HG02759 (cell line): ENCODE measurements around the gene ZNF423.

ENCODE experiments used
- ATAC-seq: cut with Tn5 transposase; IDR thresholded peaks from one replicate; pipeline ENCODE4 v1.9.1; 2021; ENCODE audit warnings: mild to moderate bottlenecking, moderate library complexity; ENCODE audit not compliant: unreplicated experiment

ZNF423 gene

DNA sequence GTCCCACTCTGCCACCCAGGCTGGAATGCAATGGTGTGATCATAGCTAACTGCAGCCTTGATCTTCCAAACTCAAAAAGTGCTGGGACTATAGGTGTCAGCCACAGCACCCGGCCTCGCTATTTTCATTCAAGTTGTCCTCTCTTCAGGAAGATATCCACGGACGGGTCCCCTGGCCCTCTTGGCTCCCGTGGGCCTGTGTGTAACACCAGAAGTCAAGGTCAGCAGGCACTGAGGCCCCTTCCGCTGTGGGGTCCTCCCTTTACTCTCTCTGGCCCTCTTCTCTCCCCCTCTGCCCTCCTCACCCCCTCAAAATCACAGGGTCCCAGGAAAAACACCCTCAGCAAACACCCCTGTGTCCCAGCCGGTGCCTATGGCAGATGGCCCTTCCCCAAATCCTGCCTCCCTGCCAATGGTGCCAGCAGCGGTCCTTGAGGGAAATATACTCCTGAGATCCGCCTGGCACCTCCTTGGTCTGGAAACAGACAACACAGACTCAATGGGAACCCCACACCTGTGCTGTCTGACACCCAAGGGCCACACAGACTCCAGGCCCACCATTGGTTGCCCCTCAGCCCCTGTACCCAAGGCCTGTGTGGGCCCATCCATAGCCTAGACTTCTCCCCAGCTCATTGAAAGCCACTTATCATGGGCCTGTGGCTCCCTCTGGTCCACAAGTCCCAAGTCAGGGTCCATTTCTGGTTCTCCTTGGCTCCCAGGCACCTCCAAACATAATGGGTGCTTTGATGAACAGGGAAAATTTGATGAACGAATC is 221.5 kb downstream of the ZNF423 start:
- ATAC-seq = no peak

DNA sequence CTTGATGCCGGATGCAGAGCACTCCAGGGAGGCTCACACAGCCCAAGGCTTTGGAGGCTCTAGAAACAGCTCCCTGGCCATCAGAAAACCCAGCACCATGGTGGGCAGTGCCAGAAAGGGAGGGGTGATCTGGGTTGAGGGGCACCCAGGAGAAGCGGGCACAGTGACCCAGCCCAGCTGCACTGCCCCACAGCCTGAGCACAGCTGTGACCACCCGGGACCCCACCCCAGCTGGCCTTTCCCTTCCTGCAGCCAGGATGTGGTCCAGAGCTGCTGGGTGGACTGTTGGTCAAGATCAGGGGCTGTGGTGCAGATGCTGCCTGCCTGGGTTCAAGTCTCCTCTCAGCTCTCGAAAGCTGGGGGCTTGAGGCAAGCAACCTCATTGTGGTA is 223.1 kb downstream of the ZNF423 start:
- no peak for ATAC-seq

GRCh38 chr16:49632086-49632794 is 223.7 kb downstream of the ZNF423 start:
- no peak for ATAC-seq

GRCh38 chr16:49631187-49632041 is 224.5 kb downstream of the ZNF423 start:
- no peak for ATAC-seq

DNA sequence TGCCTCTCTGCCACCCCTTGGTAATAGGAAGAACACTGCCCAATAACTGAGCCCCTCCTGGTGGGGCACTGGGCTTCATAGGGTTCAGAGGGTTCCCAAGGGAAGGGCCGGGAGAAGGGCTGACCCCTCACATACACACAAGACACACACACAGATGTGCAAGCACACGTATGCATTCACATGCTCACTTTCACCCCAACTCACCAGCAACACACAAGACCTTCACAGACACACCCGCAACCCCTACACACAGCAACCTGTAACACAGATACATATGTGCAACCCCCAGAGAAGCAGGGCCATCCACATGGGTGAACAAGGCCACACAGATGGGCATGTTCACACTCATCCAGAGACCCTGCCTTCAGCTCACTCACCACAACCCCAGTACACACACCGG is 225.1 kb downstream of the ZNF423 start:
- no peak for ATAC-seq

DNA sequence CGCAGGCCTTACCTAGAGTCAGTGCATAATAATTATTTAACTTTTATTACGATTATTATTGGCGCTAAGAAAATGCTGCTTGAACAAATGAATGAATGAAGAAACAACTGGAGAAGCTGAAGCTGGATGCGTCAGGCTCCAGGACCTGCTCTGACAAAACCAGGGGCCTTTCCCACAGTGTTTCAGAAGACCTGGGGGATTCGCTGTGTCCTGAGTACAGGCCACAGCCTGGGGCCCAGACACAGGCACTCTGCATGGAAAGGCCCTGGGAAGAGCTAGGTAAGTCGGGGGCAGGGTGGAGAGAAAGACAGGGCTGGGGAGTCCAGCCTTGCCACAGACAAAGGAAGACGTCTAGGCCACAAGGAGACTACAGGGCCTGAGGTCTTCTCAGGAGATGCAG is 226.1 kb downstream of the ZNF423 start:
- no peak for ATAC-seq

GRCh38 chr16:49628148-49628547 is 227.8 kb downstream of the ZNF423 start:
- ATAC-seq = no peak

DNA sequence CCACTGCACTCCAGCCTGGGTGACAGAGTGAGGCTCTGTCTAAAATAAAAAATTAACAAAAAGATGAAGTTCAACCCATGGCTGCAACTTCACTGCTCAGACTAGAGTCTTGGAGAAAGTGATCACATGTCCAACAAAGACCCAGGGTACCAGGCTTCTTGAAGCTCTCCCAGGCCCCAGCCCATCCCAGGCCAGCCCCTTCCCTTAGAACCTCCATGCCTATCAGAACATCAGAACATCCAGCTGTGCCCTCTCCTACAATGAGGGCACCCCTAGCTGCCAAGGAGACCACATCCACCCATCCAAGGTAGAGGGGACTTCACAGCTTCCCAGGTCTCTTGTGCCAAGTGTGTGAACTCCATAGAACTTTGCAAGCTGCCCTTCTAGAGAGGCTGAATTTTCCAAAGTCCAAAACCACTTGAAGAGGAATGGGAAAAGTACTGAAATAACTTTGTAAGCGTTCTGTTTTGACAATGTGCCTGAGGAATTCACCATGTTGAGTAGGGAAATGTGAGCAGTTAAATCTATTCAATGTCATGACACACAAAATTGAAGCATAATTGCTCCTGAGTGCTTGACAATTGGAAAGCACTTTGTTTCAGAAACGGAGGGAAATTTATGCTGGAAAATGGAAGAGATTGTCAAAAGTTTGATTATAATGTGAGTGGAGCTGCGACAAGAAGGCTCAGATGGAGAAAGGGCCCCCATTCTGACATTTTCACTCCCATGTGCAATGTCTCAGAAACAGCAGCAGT is 230.4 kb downstream of the ZNF423 start:
- ATAC-seq = no peak

GRCh38 chr16:49623501-49624266 is 232.2 kb downstream of the ZNF423 start:
- no peak for ATAC-seq

- ATAC-seq = no peak
Observed at GRCh38 chr16:49622421-49623402, 233.2 kb downstream of the ZNF423 start.

- ATAC-seq = no peak
Observed at GRCh38 chr16:49622084-49622390, 233.9 kb downstream of the ZNF423 start.

GRCh38 chr16:49621241-49622083 is 234.4 kb downstream of the ZNF423 start:
- no peak for ATAC-seq

- no peak for ATAC-seq
Observed at GRCh38 chr16:49620869-49621240, 235.1 kb downstream of the ZNF423 start.

GRCh38 chr16:49620158-49620868 is 235.6 kb downstream of the ZNF423 start:
- ATAC-seq = no peak

- no peak for ATAC-seq
Observed at GRCh38 chr16:49619811-49620157, 236.1 kb downstream of the ZNF423 start.

- ATAC-seq = no peak
Observed at GRCh38 chr16:49618955-49619354, 237.0 kb downstream of the ZNF423 start.

DNA sequence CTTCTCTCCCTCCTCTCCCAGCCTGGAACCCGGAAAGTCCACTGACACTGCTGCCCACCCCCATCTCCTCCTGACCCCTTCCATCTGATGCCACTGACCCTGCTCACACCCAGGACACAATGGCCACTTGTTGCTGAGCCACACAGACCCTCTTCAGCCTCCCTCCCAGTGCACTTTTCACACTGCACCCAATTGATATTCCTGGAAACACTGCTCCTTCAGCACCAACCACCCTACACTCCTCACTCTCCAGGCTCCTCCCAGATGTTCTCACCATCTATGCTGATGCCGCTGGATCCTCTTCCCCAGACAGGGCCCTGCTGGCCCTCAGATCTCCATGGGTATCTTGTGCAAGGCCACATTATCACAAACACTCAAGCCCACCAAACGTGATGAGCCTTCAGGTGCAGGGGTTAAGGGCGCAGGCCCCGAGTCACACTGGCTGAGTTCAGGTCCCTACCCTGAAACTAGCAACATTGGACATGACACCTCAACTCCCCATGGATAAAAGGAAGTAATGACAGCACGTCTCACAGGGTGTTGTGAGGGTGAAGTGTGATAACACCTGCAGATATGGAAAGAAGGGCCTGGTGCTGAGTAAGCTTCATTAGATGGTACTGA is 238.1 kb downstream of the ZNF423 start:
- no peak for ATAC-seq
